Measurements from ENCODE around the gene QTRT2. TPM values are rescaled to one million over a fixed set of nuclear protein-coding genes. Genes with fewer than 3 reads are reported as not detected.

QTRT2 gene
- total RNA-seq, 1 experiment from 2014 or later, result 84.1 TPM

DNA sequence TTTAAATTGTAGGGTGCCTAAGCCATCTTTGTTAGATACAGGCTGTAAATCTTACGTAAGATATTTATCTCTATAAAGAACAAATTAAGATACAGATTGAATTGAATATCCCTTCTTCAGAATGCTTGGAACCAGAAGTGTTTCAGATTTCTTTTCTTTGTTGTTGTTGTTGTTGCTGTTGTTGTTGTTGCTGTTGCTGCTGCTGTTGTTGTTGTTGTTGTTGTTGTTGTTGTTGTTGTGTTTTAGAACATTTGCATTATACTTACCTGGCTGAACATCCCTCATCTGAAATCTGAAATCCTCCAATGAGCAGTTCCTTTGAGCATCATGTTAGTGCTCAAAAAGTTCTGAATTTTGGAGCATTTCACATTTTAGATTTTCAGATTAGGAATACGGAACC is 26.6 kb downstream of the QTRT2 start:
- H3K4me2 ChIP-seq (ENCODE audit: insufficient read depth, insufficient read length, low read length), result no peak overlapping the region
- H2BK20ac ChIP-seq (ENCODE audit: low read depth, low read length, poor library complexity, severe bottlenecking), result no peak overlapping the region
- WGBS (ENCODE audit: extremely low coverage, insufficient read length, low lambda C conversion rate), result no CpG with 5 or more reads among the region's 2 CpGs
- no peak overlapping the region for H4K8ac ChIP-seq (replicated peaks; ENCODE audit: insufficient read length, low read depth, low read length)
- H3K27ac ChIP-seq (ENCODE audit: insufficient read length, low read depth, low read length), result no peak overlapping the region
- no peaks in the 10 kb centered on the region for H3K23me2 ChIP-seq (ENCODE audit: insufficient read length, low read depth, low read length, poor library complexity, severe bottlenecking)
- TF ChIP-seq, protein P1, sequence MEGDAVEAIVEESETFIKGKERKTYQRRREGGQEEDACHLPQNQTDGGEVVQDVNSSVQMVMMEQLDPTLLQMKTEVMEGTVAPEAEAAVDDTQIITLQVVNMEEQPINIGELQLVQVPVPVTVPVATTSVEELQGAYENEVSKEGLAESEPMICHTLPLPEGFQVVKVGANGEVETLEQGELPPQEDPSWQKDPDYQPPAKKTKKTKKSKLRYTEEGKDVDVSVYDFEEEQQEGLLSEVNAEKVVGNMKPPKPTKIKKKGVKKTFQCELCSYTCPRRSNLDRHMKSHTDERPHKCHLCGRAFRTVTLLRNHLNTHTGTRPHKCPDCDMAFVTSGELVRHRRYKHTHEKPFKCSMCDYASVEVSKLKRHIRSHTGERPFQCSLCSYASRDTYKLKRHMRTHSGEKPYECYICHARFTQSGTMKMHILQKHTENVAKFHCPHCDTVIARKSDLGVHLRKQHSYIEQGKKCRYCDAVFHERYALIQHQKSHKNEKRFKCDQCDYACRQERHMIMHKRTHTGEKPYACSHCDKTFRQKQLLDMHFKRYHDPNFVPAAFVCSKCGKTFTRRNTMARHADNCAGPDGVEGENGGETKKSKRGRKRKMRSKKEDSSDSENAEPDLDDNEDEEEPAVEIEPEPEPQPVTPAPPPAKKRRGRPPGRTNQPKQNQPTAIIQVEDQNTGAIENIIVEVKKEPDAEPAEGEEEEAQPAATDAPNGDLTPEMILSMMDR (conservative IDR thresholded peaks at IDR 0.05), result no peak
- H3K18ac ChIP-seq (ENCODE audit: insufficient read length, low read depth, low read length), result no peak overlapping the region
- no peak overlapping the region for H4K5ac ChIP-seq (ENCODE audit: insufficient read length, low read depth, low read length)
- no peak overlapping the region for H2BK120ac ChIP-seq (ENCODE audit: low read depth, low read length, poor library complexity, severe bottlenecking)
- H3K9me3 ChIP-seq (ENCODE audit: control insufficient read depth, low read depth, low read length), result no peaks in the 10 kb centered on the region
- no peak overlapping the region for H3K56ac ChIP-seq (ENCODE audit: insufficient read length, low read depth, low read length)
- H3K79me2 ChIP-seq (ENCODE audit: insufficient read depth, low read length), result no peaks in the 10 kb centered on the region
- no peak overlapping the region for H2AK5ac ChIP-seq (ENCODE audit: insufficient read length, low read length)
- H2BK12ac ChIP-seq (ENCODE audit: insufficient read length, low read depth, low read length), result no peak overlapping the region
- H3T11ph ChIP-seq (ENCODE audit: low read length), result no peak overlapping the region
- no peak overlapping the region for H3K4ac ChIP-seq (ENCODE audit: low read depth, low read length)
- H4K20me1 ChIP-seq (ENCODE audit: control insufficient read depth, insufficient read depth, insufficient read length), result no peaks in the 10 kb centered on the region
- H3K14ac ChIP-seq (ENCODE audit: insufficient read depth, low read length), result no peak overlapping the region
- no peak overlapping the region for H2BK15ac ChIP-seq (ENCODE audit: low read depth, low read length)
- H3K9me3 Mint-ChIP-seq, result peaks cover 0 to 2% of the 10 kb centered on the region in 2 experiments; a peak in 2 of 5 replicates
- H2BK5ac ChIP-seq (ENCODE audit: insufficient read length, low read length), result no peak overlapping the region
- no peaks in the 10 kb centered on the region for H3K4me1 Mint-ChIP-seq
- H3K27ac Mint-ChIP-seq, result no peak overlapping the region
- no peaks in the 10 kb centered on the region; the same call in 1 of the 2 replicates for H3K27me3 ChIP-seq (ENCODE audit: insufficient read depth, low read length)
- H3K27me3 Mint-ChIP-seq (ENCODE audit: low read depth), result no peaks in the 10 kb centered on the region
- H3K4me3 Mint-ChIP-seq, result no peak overlapping the region
- H4K91ac ChIP-seq (ENCODE audit: insufficient read length, low read depth, low read length), result no peak overlapping the region
- H3K36me3 Mint-ChIP-seq (ENCODE audit: insufficient read depth in 1 of 3, low read depth in 3 of 3), result peaks cover 56 to 95% (median 77%) of the 10 kb centered on the region in 3 experiments
- H3K9ac ChIP-seq (ENCODE audit: extremely low read depth, insufficient read length, low read length), result no peak overlapping the region
- H3K4me1 ChIP-seq (ENCODE audit: insufficient read depth, low read length), result no peaks in the 10 kb centered on the region
- H3K79me1 ChIP-seq (ENCODE audit: insufficient read depth, low read depth, low read length, poor library complexity, severe bottlenecking), result no peaks in the 10 kb centered on the region
- no peak for DNase-seq
- no peak overlapping the region for H3K23ac ChIP-seq (ENCODE audit: insufficient read length, low read depth, low read length)
- H2AFZ ChIP-seq (ENCODE audit: low read length), result no peak overlapping the region

Measured in H9 (cell line).